Superior temporal gyrus (tissue), 1 donor: ENCODE measurements around the gene PCED1B.

Experiments used
- DNase-seq: peaks from one replicate; pipeline ENCODE4 v3.0.0-alpha.2; 2016; ENCODE audit errors: extremely low spot score

Gene PCED1B

GRCh38 chr12:47231456-47231855, 152.0 kb downstream of the PCED1B start:
- no peak for DNase-seq

- no peak for DNase-seq
Measured at GRCh38 chr12:47234576-47235141, 155.2 kb downstream of the PCED1B start.

GRCh38 chr12:47235258-47236040, 156.0 kb downstream of the PCED1B start:
- no peak for DNase-seq

GRCh38 chr12:47236109-47236714, 156.8 kb downstream of the PCED1B start:
- DNase-seq = no peak

GRCh38 chr12:47237751-47238211, 158.4 kb downstream of the PCED1B start:
- DNase-seq = no peak

GRCh38 chr12:47238669-47239114, 159.3 kb downstream of the PCED1B start:
- DNase-seq = no peak

- no peak for DNase-seq
Measured at GRCh38 chr12:47242426-47242825, 163.0 kb downstream of the PCED1B start.

- DNase-seq = no peak
Measured at GRCh38 chr12:47244835-47245234, 165.4 kb downstream of the PCED1B start.

- no peak for DNase-seq
Measured at GRCh38 chr12:47245623-47246022, 166.2 kb downstream of the PCED1B start.

- no peak for DNase-seq
Measured at GRCh38 chr12:47247418-47247817, 168.0 kb downstream of the PCED1B start.

- DNase-seq = no peak
Measured at GRCh38 chr12:47249082-47249481, 169.7 kb downstream of the PCED1B start.

- no peak for DNase-seq
Measured at GRCh38 chr12:47249719-47250357, 170.4 kb downstream of the PCED1B start.

- no peak for DNase-seq
Measured at GRCh38 chr12:47251919-47252318, 172.5 kb downstream of the PCED1B start.

- DNase-seq = no peak
Measured at GRCh38 chr12:47264951-47265350, 185.5 kb downstream of the PCED1B start.

- no peak for DNase-seq
Measured at GRCh38 chr12:47265391-47265790, 186.0 kb downstream of the PCED1B start.

- DNase-seq = no peak
Measured at GRCh38 chr12:47267571-47267970, 188.2 kb downstream of the PCED1B start.

GRCh38 chr12:47268501-47269454, 189.4 kb downstream of the PCED1B start:
- DNase-seq = no peak

GRCh38 chr12:47269916-47270315, 190.5 kb downstream of the PCED1B start:
- peak; percentile 3 for DNase-seq

GRCh38 chr12:47270782-47271664, 191.6 kb downstream of the PCED1B start:
- DNase-seq = peak; percentile 6

- DNase-seq = peak; percentile 6
Measured at GRCh38 chr12:47271800-47272239, 192.4 kb downstream of the PCED1B start.
